HG02759 (cell line): ENCODE results near the gene UBE2G1.

ENCODE experiments used
- ATAC-seq: cut with Tn5 transposase; IDR thresholded peaks from one replicate; pipeline ENCODE4 v1.9.1; 2021; ENCODE audit warnings: mild to moderate bottlenecking, moderate library complexity; ENCODE audit not compliant: unreplicated experiment

UBE2G1 gene

DNA sequence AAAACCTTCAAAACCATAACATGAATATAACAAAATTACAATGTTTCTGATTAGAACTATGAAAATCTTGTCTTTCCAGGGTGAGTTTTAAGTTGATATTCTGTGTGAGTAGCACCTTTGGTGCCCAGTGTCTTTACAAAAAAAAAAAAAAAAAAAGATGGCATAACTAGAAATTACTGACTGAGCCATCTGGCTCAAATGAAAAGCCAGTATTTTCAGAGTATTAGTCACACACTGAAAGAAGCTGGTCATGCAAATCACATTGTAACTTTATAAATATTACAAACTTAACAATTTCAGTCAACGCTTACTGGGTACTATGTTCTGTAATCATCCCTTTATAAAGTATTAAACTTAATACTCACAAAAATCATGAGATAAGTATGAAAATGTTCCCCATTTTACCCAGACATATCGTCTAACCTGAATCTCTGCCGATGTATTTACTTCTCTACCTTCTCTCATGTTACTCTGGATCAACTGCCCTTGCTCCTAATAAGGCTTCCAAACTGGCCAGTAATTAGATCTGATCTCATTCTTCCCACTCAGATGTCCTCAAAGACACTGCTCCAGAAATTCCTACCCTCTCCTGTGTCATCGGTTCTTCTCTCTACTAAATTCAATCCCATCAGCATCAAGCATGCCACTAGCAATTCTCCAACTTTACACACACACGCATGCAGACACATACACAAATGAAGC is 25.4 kb downstream of the UBE2G1 start:
- ATAC-seq = no peak

DNA sequence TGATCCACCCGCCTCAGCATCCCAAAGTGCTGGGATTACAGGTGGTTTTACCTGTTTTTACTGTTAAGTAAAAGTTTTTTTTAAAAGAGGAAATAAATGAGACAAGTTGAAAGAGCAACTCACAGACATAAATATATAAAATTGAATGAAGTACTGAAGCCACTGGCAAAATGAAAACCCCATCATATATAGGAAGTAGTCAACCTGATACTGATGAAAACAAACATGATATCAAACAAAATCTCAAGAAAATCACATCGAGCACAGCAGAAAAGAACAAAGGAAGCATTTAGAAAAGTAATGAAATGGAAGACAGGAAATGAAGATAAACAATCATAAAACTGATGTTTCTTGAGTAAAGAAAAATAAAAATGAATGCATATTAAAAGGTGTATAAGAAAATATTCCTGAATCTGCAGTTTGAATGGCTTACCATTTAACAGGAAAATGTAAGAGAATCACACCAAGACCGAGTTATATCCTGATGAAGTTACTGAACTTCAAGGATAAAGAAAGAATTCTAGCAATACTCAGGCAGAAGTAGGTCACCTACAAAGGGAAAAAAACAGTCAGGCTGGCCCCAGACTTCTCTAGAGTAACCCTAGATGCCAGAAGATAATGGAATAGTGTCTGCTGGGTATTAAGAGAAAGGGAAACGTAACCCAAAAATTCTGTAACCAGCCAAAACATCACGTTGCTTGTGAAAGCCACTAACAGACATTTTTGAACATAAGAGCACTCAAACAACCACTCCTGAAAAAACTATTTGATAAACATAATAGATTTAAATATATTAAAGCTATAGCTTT is 31.5 kb downstream of the UBE2G1 start:
- ATAC-seq = no peak

- no peak for ATAC-seq
Observed at GRCh38 chr17:4334332-4334731, 32.1 kb downstream of the UBE2G1 start.

DNA sequence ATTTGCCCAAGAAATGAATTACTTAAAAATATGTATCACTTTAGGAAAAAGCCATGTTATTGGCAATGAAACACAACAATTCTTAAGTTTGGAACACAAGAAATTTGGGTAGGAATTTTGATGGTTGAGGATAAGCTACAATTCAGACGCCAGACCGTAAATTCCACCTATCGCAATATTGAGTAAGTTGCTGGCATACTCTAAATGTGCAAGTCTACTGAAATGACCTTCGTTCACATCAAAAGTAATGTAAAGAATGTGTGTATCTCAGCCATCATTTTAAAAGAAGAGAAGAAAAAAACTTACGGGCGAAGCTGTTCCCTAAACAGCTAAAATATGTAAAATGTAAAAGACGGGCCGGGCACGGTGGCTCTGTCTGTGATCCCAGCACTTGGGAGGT is 33.4 kb downstream of the UBE2G1 start:
- no peak for ATAC-seq

GRCh38 chr17:4332296-4332970 is 34.0 kb downstream of the UBE2G1 start:
- ATAC-seq = no peak

- no peak for ATAC-seq
Observed at GRCh38 chr17:4331614-4332013, 34.9 kb downstream of the UBE2G1 start.

GRCh38 chr17:4329838-4330237 is 36.6 kb downstream of the UBE2G1 start:
- ATAC-seq = no peak

DNA sequence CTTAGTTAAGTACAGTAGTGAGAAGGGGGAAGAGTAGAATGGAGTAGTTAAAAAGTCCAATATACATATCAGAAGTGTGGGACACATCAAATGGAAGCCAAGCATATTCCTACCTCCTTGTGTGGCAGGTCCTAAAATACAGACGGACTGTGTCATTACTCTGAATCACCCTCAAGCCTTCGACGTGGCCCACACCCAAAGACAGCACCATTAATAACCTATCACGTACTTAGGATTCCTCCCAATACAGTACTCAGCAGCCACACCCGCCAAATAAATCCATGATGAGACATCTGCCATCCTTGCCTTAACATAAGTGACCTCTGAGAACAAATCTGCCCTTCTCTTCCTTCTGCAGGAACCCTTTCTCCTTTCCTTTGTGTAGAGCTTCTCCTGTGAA is 38.9 kb downstream of the UBE2G1 start:
- ATAC-seq = no peak

DNA sequence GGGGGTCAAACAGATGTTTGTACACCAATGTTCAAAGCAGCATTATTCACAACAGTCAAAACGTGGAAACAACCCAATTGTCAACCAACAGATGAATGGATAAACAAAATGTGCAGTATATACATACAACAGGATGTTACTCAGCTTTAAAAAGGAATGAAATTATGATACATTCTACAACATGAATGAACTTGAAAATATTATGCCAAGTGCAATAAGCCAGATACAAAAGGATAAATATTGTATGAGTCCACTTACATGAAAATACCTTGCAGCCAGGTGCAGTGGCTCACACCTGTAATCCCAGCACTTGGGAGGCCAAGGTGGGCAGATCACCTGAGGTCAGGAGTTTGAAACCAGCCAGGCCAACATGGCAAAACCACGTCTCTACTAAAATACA is 39.9 kb downstream of the UBE2G1 start:
- no peak for ATAC-seq

GRCh38 chr17:4326112-4326511 is 40.4 kb downstream of the UBE2G1 start:
- ATAC-seq = no peak

GRCh38 chr17:4324463-4324862 is 42.0 kb downstream of the UBE2G1 start:
- no peak for ATAC-seq

DNA sequence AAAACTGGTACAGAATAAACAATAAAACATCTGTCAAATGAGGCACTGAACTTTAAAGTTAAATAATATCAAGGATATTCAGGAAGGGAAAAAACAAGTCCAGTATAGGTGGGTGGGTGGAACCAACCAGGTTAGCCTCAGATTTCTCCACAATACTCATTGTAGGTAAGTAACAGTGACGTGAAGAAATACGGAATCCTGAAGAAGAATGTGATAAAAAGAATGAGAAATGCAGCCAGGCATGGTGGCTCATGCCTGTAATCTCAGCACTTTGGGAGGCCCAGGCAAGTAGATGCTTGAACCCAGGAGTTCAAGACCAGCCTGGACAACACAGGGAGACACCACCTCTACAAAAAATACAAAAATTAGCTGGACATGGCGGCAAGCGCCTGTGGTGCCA is 47.3 kb downstream of the UBE2G1 start:
- no peak for ATAC-seq

GRCh38 chr17:4318596-4318995 is 47.9 kb downstream of the UBE2G1 start:
- no peak for ATAC-seq

DNA sequence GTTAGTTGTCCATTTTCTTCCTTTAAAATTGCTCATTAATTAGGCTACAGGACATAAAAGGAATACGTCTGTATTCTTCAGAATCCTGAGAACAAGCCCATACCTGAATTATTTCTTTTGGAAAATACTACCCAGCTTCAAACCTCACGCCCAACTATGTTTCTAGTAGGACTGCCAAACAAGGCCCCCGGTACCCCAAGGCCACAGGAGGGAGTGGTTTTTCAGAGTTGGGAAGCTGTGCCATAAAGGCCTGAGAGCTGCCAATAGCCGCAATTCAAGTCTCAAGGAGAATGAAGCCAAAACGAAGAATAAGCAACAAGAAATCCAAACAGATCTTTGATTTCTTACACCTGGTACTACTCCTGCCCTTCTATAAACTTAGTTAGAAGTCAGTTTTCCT is 48.3 kb downstream of the UBE2G1 start:
- ATAC-seq = no peak

GRCh38 chr17:4317610-4318009 is 48.9 kb downstream of the UBE2G1 start:
- ATAC-seq = no peak

GRCh38 chr17:4316648-4317047 is 49.8 kb downstream of the UBE2G1 start:
- ATAC-seq = no peak

GRCh38 chr17:4314618-4315017 is 51.9 kb downstream of the UBE2G1 start:
- no peak for ATAC-seq

DNA sequence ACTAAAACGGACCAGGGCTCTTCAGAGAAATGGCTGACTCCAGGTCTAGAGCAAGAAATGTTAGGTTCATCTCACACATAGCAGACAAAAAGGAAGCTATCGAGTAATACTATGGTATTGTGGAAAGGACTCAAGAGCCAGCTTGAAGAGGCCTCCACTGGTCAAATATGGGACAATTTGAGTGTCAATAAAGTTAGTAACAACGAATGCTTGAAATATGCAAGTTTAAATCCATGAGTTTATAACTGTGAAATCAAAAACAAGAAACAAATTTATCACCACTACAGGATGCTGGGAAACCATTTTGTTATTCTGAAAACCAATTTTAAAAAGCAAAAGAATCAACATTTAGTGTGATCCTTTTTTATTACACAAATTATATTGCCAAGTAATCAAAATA is 52.3 kb downstream of the UBE2G1 start:
- ATAC-seq = no peak

DNA sequence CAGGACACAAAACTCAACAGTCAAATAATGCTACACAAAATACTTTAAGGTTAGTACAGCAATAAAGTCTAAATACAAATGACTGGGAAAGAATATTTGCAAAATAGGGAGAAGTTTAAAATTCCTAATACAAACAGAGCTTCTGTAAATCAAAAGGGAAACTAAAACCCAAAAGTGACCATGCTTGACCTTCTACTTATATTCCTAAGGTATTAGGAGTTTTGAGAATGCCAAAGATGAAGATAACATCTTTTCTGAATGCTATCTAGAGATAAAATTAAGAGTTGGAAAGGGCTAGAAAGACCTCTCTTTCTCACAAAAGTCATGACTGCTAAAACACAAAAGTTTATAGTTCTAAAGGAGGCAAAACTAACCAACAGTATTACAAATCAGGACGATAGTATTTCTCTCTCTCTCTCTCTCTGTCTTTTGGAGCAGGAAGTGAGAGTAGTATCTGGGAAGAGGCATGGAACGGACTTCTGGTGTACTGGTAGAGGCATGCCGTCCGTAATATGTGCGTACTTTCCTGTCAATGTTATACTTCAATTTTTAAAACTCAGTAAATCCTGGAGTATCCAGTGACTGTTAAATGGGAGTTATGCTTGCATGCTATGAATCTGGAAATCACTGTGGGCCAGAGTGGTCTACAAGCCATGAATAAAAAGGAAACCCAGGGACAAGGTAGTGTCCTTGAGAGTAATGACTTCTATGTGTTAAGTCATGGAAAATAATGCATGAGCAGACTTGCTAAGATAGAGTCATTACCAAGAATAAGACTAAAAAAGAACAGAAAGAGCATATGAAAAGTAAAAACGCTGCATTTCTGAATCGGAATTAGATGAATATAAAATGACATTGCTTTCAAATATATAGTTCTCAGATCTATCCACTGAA is 53.0 kb downstream of the UBE2G1 start:
- no peak for ATAC-seq

- no peak for ATAC-seq
Observed at GRCh38 chr17:4310354-4311060, 56.0 kb downstream of the UBE2G1 start.
